Activated CD4-positive, alpha-beta T cell treated with anti-CD3 and anti-CD28 coated beads, Interleukin-2, amount 50 U/mL, for 4 hours (primary cell): ENCODE results near the gene CACNA1B.

Source experiments
- DNase-seq, 2 experiments: peaks; one replicate each; pipeline ENCODE4 v3.0.0-alpha.2; 2020

CACNA1B gene

DNA sequence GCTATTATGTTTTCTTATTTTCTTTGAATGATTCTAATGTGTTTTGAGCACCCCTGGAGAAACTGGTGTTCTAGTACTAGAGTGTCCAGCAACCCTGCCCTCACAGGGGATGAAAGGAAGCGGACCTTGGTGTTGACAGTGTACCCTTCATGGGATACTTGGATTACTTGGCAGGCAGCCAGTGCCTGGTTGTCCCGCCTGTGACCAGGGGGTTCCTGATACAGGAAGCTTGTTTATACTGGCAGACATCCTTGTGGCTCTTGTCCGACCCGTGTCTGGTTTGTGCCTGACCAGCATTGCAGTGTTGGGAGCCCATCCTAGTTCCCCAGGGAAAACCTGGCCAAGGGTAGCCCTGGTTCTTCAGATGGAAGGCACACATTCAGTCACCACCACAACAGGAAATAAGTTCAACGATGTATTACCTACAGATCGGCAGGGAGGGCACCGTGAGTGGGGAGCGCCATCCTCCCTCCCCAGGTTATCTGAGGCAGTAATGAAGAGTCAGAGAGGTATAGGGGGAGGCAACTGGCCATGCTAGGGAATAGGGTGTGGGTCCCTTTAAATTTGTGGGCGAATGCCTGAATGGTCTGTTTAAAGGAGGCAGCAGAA is 47.3 kb downstream of the CACNA1B start:
- no peak for DNase-seq

DNA sequence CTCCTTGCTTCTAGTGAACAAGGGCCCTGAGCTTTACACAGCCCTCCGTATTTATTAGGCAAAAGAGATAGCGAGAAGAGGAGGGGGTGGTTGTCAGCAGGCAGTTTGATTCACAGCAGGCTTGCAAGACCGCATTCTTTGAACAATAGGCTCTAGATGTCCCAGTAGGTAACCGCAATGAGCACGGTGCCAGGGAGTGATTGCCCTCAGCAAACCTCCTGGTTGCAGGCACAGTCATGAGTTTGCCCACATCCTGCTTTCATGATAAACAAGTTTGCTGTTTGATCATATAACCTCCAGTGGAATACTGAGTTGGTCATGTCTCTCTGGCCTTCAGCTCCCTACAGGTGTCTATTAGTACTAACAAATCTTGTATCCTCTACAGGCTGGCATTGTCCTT is 66.1 kb downstream of the CACNA1B start:
- DNase-seq: no peak

DNA sequence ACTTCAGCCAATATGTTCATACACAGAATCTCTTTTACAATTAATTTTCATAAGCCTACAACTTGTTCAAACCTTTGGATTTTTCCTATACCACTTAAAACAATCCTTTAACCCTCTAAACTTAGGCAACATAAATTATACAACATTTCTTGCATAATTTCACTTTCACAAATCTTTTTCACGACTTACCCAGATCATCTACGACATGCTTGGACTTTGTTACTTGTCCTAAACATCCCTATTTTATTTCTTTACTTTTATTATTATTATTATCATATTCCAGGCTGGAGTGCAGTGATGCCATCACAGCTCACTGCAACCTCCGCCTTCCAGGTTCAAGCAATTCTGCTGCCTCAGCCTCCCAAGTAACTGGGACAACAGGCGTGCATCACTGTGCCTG is 68.0 kb downstream of the CACNA1B start:
- no peak for DNase-seq

DNA sequence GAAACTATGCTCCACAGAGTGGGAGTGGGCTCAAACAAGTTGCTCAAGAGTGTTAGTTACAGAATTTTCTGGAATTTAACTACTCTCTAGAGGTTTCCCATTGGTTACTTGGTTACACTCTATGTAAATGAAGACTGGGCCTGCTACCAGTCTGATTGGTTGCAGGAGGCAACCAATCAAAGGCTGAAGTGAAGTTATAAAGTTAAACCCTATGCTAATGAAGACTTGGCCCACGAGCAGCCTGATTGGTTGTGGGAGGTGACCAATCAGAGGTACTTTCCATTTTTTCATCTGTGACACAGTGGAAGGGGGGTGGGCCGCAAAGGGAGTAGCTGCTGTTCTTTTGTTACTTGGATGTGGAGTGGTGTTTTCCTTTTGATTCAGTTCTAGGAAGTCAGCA is 69.4 kb downstream of the CACNA1B start:
- DNase-seq: no peak

DNA sequence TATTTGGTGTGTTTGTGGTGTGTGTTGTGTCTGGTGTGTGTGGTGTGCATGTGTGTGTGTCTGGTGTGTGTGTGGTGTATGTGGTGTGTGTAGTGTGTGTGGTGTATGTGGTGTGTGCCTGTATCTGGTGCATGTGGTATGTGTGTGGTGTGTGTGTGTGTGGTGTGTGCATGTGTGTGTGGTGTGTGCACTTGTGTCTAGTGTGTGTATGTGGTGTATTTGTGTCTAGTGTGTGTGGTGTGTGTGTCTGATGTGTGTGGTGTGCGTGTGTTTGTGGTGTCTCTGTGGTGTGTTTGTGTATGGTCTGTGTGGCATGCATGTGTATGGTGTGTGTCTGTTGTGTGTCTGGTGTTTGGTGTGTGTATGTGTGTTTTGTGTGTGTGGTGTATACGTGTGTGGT is 71.1 kb downstream of the CACNA1B start:
- DNase-seq: no peak

DNA sequence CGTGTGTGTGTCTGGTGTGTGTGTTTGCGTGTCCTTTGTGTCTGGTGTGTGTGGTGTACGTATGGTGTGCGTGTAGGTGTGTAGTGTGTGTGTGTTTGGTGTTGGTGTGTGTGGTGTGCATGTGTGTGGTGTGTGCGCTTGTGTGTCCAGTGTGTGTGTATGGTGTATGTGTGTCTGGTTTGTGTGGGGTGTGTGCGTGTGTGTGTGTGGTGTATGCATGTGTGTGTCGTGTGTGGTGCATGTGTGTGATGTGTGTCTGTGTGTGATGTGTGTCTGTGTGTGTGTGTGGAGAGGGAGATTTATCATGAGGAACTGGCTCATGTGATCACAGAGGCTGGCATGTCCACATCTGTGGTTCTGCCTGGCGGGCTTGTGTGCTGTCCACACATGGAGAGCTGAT is 71.7 kb downstream of the CACNA1B start:
- no peak for DNase-seq

DNA sequence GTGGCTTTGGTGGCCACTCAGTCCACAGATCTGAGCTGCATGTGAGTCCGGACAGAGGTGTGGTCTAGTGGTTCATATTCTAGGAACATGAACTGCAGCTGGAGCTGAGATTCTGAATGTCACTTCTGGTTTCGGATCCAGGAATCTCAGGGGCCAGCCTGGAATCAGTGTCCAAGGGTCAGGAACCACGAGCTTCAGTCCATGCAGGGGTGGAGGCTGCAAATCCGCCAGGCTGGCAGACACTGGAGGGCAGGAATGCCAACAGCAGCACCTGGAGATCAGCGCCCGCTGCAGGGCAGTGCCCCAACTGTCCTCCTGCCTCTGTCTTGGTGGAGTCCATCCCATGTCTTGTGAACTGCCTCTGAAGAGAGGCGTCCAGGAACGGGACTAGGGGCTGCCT is 73.5 kb downstream of the CACNA1B start:
- DNase-seq: no peak

DNA sequence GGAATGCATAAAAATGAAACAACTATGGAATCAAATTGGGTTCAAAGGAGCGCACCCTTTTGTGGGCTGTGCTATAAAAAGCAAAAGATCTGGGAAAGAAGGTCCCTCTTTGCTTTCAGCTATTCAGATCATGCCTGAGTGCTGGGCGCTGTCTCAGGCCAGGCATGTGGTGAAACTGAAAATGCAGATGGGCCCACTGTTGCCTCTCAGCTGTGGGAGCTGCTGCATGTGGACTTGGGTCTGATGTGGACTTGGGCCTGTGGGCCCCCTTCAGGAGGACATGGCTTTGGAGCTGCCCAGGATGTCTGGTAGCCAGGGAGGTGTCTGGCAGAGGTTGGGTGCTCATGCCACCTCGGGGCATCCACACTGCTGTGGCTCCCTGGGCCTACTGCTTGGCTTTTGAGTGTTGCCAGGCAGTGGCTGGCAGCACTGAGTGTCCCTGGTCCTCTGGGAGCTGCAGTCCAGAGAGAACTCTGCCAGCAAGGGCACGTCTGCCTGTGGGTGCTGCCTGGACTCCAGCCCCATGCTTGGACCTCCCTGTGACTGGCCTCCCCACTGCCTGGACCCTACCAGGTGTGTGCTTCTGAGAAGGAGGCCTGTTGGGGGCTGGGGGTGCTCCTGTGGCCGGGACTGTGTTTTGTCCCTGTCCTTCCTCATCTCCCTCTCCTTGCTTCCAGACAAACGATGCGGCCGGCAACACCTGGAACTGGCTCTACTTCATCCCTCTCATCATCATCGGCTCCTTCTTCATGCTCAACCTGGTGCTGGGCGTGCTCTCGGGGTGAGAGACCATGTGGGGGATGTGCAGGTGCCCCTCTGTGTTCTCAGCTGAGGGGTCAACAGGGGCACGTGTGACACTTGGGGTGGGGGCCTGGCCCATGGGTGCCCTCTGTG is 74.3 kb downstream of the CACNA1B start:
- no peak for DNase-seq

DNA sequence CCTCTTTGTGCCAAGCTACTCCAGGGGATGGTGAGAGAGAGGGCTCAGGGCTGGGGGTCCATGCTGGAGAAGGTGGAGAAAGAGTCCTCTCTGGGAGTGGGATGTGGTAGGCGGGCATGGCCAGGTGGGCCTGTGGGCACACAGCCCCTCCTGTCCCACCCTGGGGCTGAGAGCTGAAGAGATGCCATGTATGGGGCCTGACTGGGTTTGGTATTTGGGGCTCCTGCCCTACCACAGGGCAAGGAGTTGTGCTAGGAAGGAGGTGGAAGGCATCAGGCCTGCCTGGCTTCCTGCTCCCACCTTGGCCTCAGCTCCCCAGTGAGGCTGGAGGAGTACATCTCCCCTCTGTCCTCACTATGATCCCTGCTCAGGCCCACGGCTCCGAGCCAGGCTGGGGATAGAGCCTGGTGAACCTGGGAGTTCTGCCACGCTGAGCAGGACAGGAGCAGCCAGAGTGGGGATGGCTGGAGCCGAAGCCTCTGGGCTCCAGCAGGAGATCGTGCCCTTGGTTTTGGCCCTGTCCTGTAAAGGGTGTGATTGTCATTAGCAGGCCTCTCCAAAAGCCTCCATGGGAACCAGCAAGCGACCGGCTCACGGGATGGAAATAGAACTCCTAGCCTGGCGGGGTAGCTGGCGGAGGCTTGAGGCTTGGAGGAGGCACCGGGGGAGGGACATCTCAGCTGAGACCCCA is 75.5 kb downstream of the CACNA1B start:
- no peak for DNase-seq

DNA sequence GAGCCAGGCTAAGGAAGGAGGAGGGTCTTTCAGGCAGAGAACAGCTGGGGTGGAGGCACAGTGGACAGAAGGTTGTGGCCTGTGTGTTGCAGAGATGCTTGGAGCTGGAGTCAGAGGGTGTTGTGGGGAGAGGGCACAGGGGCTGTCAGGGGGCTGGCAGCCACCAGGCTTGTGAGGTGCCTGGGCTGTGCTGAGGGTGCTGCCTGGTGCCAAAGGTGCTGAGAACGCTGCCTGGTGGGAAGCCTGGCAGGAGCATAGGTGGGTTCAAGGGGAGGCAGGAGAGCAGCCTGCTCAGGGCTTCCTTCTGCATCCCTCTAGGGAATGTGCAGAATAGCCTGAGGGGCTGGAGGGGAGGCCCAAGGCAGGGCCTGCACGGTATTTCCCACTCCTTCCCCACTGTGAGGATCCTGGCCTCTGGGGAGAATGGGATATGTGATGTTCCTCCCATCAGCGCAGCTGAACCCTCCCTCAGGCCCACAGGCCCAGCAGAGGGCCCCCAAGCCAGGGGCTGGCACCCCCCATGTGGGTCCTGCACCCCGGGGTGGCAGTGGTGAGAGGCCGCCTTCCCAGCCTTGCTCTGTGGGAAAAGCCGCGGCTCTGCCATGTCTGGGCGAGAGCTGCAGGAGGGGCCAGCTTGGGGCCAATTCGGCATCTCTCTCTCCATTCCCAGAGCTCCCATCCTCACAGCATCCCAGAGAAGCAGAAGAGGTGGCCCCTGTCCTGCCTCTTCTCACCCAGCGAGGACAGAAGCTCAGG is 76.3 kb downstream of the CACNA1B start:
- no peak for DNase-seq

DNA sequence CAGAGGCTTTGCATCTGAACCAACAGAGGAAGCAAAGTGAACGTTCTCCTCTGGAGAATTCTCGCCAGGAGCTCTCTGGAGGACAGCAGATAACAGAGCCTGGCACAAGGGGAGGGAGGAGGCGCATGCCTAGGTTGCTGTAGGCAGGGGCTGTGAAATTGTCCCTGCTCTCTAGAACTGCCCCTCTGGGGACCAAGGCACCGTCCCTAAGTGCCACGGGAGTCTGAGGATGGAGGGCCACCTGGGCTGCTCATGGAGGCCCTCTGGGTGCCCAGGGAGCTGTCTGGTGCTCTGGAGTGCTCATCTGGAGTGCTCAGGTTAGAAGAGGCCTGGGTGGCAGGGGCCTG is 77.6 kb downstream of the CACNA1B start:
- no peak for DNase-seq

DNA sequence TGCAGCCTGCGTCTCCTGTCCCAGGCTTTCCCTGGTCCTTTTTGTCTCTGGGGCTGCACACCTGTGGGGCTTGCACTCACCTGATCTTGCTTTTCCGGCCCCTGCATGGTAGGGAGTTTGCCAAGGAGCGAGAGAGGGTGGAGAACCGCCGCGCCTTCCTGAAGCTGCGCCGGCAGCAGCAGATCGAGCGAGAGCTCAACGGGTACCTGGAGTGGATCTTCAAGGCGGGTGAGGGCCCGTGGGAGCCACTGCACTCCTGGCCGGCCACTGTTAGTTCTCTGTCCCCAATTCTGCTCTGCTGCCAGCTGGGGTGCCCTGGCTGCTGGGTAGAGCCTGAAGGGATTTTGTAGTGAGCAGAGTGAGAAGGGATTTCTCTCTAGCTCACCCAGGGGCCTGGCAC is 78.0 kb downstream of the CACNA1B start:
- DNase-seq: no peak

DNA sequence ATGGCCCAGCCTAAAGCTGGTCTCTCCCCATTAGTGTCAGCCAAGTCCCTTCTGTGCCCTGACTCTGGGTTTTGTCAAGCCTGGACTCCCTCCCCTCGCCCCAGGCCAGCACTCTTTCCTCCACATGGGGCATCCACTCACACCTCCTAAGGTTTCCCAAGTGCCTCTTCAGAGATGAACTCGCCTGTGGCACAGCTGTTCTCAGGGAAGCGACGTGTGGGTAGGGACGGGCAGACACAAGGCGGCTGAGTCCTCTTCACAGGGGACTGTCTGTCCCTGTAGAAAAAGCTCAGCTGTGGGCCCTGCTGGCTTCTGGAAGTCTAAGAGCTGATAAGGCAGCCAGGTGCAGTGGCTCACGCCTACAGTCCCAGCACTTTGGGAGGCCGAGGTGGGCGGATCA is 78.5 kb downstream of the CACNA1B start:
- no peak for DNase-seq

DNA sequence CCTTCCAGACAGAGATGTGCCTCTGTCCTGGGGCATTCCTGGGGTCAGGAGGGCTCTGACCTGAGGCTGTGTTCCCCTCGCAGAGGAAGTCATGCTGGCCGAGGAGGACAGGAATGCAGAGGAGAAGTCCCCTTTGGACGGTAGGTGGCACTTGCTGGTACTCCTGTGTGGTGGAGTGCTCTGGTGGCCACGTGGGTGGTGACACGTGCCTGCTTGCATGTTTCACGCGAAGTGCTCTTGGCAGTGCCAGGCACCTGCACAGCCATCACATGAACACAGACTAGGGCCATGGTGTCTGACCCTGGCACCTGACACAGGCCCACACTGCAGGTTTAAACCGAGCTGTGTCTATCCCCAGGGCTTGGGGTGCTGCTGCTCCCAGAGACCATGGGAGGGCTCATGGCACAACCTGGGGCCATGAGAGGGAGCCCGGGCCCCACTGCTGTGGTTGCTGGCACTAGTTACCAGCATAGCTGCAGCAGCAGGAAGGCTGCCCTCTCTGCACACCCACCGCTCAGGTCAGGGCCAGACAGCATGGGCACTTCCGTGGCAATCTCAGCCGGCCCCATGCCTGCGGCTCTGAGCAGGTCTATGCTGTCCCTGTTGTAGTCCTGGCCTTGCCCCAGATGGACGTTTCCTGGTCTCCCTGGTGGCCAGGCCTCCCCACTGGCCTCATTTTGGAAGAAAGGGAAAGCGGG is 79.3 kb downstream of the CACNA1B start:
- no peak for DNase-seq

DNA sequence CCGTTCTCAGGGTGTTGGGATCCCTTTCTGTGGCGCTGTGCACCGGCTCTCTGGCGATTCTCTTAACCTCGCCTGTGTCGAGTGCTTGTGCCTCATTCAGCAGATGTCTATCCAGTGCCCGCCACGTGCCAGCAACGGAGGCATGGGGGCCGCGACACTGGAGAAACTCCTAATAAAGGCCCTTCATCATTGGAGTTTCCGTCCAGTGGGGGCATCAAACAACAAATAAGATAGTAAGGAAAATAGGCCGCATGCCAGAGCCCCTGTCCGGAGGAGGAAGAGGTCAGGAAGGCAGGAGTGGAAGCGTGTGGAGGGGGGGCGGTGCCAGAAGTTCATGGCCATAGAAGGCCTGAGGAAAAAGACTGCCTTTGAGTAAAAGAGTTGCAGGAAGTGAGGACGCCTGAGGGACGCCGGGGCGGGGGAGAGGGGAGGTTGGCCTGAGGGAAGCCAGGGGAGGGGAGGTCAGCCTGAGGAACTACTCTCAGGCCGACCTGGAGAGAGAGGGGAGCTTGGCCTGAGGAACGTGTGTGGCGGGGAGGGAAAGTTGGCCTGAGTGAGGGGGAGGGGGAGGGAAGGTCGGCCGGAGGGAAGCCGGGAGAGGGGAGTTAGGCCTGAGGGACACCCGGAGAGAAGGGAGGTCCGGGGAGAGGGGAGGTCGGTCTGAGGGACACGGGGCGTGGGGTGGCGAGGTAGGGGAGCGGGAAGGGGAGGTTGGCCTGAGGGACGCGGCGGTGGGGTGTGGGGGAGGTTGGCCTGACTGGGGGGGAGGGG is 82.2 kb downstream of the CACNA1B start:
- no peak for DNase-seq

DNA sequence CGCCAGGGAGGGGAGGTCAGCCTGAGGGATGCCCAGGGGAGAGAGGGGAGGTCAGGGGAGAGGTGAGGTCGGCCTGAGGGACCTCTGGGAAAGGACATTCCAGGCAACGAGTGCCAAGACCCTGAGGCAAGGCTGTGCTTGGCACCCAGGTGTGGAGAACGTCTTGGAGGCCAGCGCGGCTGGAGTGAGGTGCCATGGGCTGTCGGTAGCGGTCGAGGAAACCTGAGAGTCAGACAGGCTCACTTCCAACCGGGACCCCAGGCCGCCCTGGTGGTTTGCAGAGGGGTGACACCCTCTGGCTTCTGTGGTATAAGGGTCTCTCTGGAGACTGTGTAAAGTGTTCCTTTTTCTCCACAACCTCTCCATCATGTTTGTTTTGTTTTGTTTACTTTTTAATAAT is 82.9 kb downstream of the CACNA1B start:
- no peak for DNase-seq

DNA sequence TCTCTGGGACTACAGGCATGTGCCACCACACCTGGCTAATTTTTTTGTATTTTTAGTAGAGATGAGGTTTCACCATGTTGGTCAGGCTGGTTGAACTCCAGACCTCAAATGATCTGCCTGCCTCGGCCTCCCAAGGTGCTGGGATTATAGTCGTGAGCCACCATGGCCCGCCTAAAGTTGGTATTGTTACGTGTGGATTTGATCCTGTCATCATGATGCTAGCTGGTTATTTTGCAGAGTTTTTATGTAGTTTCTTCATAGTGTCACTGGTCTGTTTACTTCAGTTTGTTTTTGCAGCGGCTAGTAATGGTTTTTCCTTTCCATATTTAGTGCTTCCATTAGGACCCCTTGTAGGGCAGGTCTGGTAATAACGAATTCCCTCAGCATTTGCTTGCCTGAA is 85.9 kb downstream of the CACNA1B start:
- DNase-seq: no peak

DNA sequence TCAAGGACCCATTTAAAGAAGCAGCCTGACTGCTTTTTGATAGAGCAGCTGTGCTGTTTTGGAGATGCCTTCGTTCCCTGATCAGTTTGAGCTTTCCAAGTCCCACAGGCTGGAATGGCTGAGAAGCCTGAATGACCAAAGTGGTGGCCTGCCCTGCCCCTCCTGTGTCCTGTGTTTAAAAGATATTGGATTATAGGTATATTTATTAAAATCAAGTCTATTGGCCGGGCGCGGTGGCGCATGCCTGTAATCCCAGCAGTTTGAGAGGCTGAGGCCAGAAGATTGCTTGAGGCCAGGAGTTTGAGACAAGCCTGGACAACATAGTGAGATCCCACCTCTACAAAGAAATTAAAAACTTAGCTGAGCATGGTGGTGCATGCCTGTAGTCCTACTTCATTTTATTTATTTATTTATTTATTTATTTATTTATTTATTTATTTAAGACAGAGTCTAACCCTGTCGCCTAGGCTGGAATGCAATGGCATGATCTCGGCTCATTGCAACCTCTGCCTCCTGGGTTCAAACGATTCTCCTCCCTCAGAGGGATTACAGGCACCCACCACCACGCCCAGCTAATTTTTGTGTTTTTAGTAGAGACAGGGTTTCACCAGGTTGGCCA is 87.7 kb downstream of the CACNA1B start:
- no peak for DNase-seq

DNA sequence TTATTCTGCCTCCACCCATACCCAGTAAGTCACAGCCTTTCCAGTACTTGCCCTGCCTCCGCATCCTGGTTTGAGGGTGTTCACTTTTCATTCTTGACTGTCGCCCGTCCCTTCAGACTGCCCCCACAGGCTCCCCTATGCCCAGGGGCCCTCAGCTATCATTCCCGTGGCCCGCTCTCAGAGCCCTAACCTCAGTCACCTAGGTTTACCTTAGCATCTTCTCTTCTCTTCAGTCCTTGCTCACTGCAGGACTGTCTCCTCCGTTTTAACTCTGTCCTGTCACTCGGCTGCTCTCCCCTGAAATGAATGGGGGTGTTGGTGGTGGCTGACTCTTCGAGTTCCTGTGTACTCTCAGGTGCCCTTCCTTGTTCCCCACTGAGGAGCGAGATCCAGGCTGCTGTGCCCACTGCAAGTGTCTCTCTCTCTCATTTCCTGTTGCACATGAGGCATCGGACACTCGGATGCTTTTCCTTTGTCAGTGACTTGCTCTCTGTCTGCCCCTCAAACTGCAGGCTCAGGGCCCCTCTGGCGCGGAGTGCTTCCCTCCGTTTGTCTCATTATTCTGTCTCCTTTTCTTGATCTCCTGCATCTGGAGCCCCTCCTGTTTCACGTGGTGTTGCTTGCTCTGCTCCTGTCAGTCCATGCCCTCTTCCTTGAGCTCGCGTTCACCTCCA is 89.8 kb downstream of the CACNA1B start:
- DNase-seq: no peak

DNA sequence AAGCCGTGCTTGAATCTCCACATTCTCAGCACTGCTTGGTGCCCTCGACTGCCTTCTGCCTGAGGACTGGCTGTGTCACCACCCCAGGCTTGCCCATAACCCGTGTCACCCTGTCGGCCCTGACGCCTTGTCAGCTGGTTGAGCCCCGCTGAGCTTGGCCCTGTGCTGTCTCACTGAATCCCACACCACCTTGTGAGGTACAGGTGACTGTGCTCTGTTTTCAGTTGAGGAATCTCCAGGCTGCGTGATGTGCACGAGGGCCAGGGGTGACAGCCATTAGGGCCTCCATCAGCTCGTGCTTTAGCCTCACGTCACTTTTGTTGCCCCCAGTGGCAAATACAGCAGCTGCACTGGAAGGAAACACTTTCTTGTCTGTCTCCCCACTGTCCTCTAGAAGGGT is 90.7 kb downstream of the CACNA1B start:
- DNase-seq: no peak

DNA sequence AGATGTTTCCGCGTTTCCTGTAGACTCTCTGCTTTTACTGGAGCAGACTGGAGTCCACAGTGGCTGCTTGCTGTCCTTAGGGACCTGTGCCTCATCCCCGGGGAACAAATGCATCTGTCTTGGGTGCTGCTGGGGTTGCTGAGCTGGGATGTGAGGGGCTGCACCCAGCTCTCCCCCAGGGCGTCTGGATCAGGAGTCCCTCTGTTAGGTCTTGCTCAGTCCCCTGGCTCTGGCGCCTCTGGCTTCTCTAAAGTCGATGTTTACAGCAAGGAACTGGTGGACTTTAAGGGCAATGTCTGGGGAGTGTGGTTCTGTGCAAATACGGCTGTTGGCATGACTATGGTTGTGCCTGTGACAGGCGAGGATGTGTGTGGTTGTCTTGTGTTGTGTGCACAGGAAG is 91.4 kb downstream of the CACNA1B start:
- no peak for DNase-seq
